ENCODE measurements around the gene SLC38A9. TPM values are rescaled to one million over a fixed set of nuclear protein-coding genes. Genes with fewer than 3 reads are reported as not detected.
A peak's percentile ranks its signal among the peaks of the same experiment; 100 is the strongest.

Gene SLC38A9
- total RNA-seq, 1 experiment from 2014 or later: 27.0 TPM

- TF ChIP-seq RORB (CRISPR knock-in tag; IDR thresholded peaks at IDR 0.05) (no peak), CTCF (IDR thresholded peaks at IDR 0.05) (no peak), IRF2 (CRISPR knock-in tag; IDR thresholded peaks at IDR 0.05; ENCODE audit: borderline replicate concordance, low read depth) (no peak), SMAD4 (CRISPR knock-in tag; IDR thresholded peaks at IDR 0.05) (no peak), PRRX2 (CRISPR knock-in tag; IDR thresholded peaks at IDR 0.05) (no peak), MYBL2 (CRISPR knock-in tag; IDR thresholded peaks at IDR 0.05) (no peak)
- ATAC-seq: peak; percentile 61
- Mint-ChIP-seq H3K4me3 (no peak overlapping the region), H3K36me3 (no peaks in the 10 kb centered on the region), H3K9me3 (peaks cover 3% of the 10 kb centered on the region; the same call in 1 of the 2 replicates), H3K4me1 (peaks cover 10% of the 10 kb centered on the region), H3K27ac (no peak overlapping the region), H3K27me3 (ENCODE audit: low read depth) (no peaks in the 10 kb centered on the region)
- no peak for DNase-seq (ENCODE audit: low spot score)
- POLR2A ChIA-PET: no interaction called here
- CTCF ChIA-PET: interaction anchor here (0.9 kb wide), 1 partner anchor 562 kb away, joined by 6 read pairs; no protein-coding TSS in a partner anchor
Observed at GRCh38 chr5:55749387-55749786, 37.3 kb upstream of the SLC38A9 start.

- H3K27ac Mint-ChIP-seq: no peak overlapping the region
- no peak overlapping the region for H3K4me3 Mint-ChIP-seq
- no peaks in the 10 kb centered on the region for H3K27me3 Mint-ChIP-seq (ENCODE audit: low read depth)
- ChIA-PET CTCF (no interaction called here), POLR2A (no interaction called here)
- peaks cover 10% of the 10 kb centered on the region for H3K4me1 Mint-ChIP-seq
- TF ChIP-seq ARID4B (CRISPR knock-in tag; IDR thresholded peaks at IDR 0.05; ENCODE audit: borderline replicate concordance): no peak
- no peak for TF ChIP-seq STAT6 (CRISPR knock-in tag; conservative IDR thresholded peaks at IDR 0.05; ENCODE audit: low read depth)
- TF ChIP-seq JUN (CRISPR knock-in tag; IDR thresholded peaks at IDR 0.05): no peak
- TF ChIP-seq ERG (CRISPR knock-in tag; IDR thresholded peaks at IDR 0.05): no peak
- TF ChIP-seq ETV6 (CRISPR knock-in tag; IDR thresholded peaks at IDR 0.05): no peak
- no peak for TF ChIP-seq NFATC4 (CRISPR knock-in tag; IDR thresholded peaks at IDR 0.05)
- no peak for TF ChIP-seq SP1 (CRISPR knock-in tag; conservative IDR thresholded peaks at IDR 0.05)
- TF ChIP-seq USF2 (CRISPR knock-in tag; IDR thresholded peaks at IDR 0.05): no peak
- TF ChIP-seq FOXP4 (CRISPR knock-in tag; IDR thresholded peaks at IDR 0.05): no peak
- no peak for TF ChIP-seq E2F1 (CRISPR knock-in tag; IDR thresholded peaks at IDR 0.05)
- TF ChIP-seq SMAD4 (CRISPR knock-in tag; IDR thresholded peaks at IDR 0.05): no peak
- TF ChIP-seq USF1 (CRISPR knock-in tag; IDR thresholded peaks at IDR 0.05): no peak
- no peak for ATAC-seq
- peaks cover 3% of the 10 kb centered on the region; the same call in 1 of the 2 replicates for H3K9me3 Mint-ChIP-seq
- DNase-seq (ENCODE audit: low spot score): no peak
- no peaks in the 10 kb centered on the region for H3K36me3 Mint-ChIP-seq
Observed at GRCh38 chr5:55747778-55748318, 35.7 kb upstream of the SLC38A9 start.

All from WTC11 (cell line).